ENCODE data around the gene NEDD9. TPM values are rescaled to one million over a fixed set of nuclear protein-coding genes. Genes with fewer than 3 reads are reported as not detected.

The NEDD9 gene
- total RNA-seq, 2 donors from 2014 or later, result 36.9 to 39.4 TPM

GRCh38 chr6:11232770-11233626, 530 bp upstream of the NEDD9 start:
- Mint-ChIP-seq H3K27ac (peak overlapping the region; percentile 95), H3K9me3 (no peaks in the 10 kb centered on the region), H3K4me1 (peaks cover 37% of the 10 kb centered on the region), H3K27me3 (no peaks in the 10 kb centered on the region), H3K4me3 (peak overlapping the region; percentile 93), H3K36me3 (ENCODE audit: low read depth) (peaks cover 26% of the 10 kb centered on the region)
- peak; percentile 32 for ATAC-seq (replicated peaks)

- Mint-ChIP-seq H3K36me3 (ENCODE audit: low read depth) (peaks cover 32% of the 10 kb centered on the region), H3K9me3 (no peaks in the 10 kb centered on the region), H3K27me3 (no peaks in the 10 kb centered on the region), H3K27ac (peak overlapping the region; percentile 95), H3K4me3 (peak overlapping the region; percentile 93), H3K4me1 (peaks cover 36% of the 10 kb centered on the region)
- ATAC-seq (replicated peaks), result no peak
These were observed 790 bp downstream of the NEDD9 start for GRCh38 chr6:11231564-11232192.

- H3K27me3 Mint-ChIP-seq, result no peaks in the 10 kb centered on the region
- peaks cover 32% of the 10 kb centered on the region for H3K36me3 Mint-ChIP-seq (ENCODE audit: low read depth)
- peak overlapping the region; percentile 95 for H3K27ac Mint-ChIP-seq
- ATAC-seq (replicated peaks), result no peak
- H3K4me1 Mint-ChIP-seq, result peaks cover 34% of the 10 kb centered on the region
- H3K4me3 Mint-ChIP-seq, result peak overlapping the region; percentile 93
- no peaks in the 10 kb centered on the region for H3K9me3 Mint-ChIP-seq
These were observed 1.4 kb downstream of the NEDD9 start for GRCh38 chr6:11231108-11231463.

GRCh38 chr6:11230158-11231107, 2.0 kb downstream of the NEDD9 start:
- H3K4me1 Mint-ChIP-seq, result peaks cover 35% of the 10 kb centered on the region
- peak overlapping the region; percentile 95 for H3K27ac Mint-ChIP-seq
- H3K27me3 Mint-ChIP-seq, result no peaks in the 10 kb centered on the region
- peaks cover 37% of the 10 kb centered on the region for H3K36me3 Mint-ChIP-seq (ENCODE audit: low read depth)
- no peak for ATAC-seq (replicated peaks)
- H3K4me3 Mint-ChIP-seq, result peak overlapping the region; percentile 93
- H3K9me3 Mint-ChIP-seq, result no peaks in the 10 kb centered on the region

GRCh38 chr6:11229655-11230046, 2.8 kb downstream of the NEDD9 start:
- Mint-ChIP-seq H3K9me3 (no peaks in the 10 kb centered on the region), H3K4me3 (peak overlapping the region; percentile 93), H3K27ac (no peak overlapping the region), H3K27me3 (no peaks in the 10 kb centered on the region), H3K4me1 (peaks cover 41% of the 10 kb centered on the region), H3K36me3 (ENCODE audit: low read depth) (peaks cover 43% of the 10 kb centered on the region)
- no peak for ATAC-seq (replicated peaks)

GRCh38 chr6:11228935-11229654, 3.4 kb downstream of the NEDD9 start:
- no peaks in the 10 kb centered on the region for H3K27me3 Mint-ChIP-seq
- no peak overlapping the region for H3K27ac Mint-ChIP-seq
- no peak for ATAC-seq (replicated peaks)
- peaks cover 47% of the 10 kb centered on the region for H3K4me1 Mint-ChIP-seq
- peak overlapping the region; percentile 93 for H3K4me3 Mint-ChIP-seq
- no peaks in the 10 kb centered on the region for H3K9me3 Mint-ChIP-seq
- H3K36me3 Mint-ChIP-seq (ENCODE audit: low read depth), result peaks cover 49% of the 10 kb centered on the region

GRCh38 chr6:11227698-11228097, 4.8 kb downstream of the NEDD9 start:
- Mint-ChIP-seq H3K27ac (no peak overlapping the region), H3K4me1 (peaks cover 51% of the 10 kb centered on the region), H3K27me3 (no peaks in the 10 kb centered on the region), H3K9me3 (no peaks in the 10 kb centered on the region), H3K36me3 (ENCODE audit: low read depth) (peaks cover 59% of the 10 kb centered on the region), H3K4me3 (no peak overlapping the region)
- no peak for ATAC-seq (replicated peaks)

GRCh38 chr6:11226005-11226404, 6.5 kb downstream of the NEDD9 start:
- peaks cover 56% of the 10 kb centered on the region for H3K4me1 Mint-ChIP-seq
- H3K9me3 Mint-ChIP-seq, result no peaks in the 10 kb centered on the region
- ATAC-seq (replicated peaks), result no peak
- peak overlapping the region; percentile 66 for H3K4me3 Mint-ChIP-seq
- H3K36me3 Mint-ChIP-seq (ENCODE audit: low read depth), result peaks cover 60% of the 10 kb centered on the region
- H3K27me3 Mint-ChIP-seq, result no peaks in the 10 kb centered on the region
- H3K27ac Mint-ChIP-seq, result no peak overlapping the region

GRCh38 chr6:11224966-11225463, 7.5 kb downstream of the NEDD9 start:
- Mint-ChIP-seq H3K4me1 (peaks cover 51% of the 10 kb centered on the region), H3K36me3 (ENCODE audit: low read depth) (peaks cover 60% of the 10 kb centered on the region), H3K27ac (peak overlapping the region; percentile 89), H3K27me3 (no peaks in the 10 kb centered on the region), H3K9me3 (no peaks in the 10 kb centered on the region), H3K4me3 (peak overlapping the region; percentile 66)
- ATAC-seq (replicated peaks), result peak; percentile 1

- H3K27me3 Mint-ChIP-seq, result no peaks in the 10 kb centered on the region
- H3K36me3 Mint-ChIP-seq (ENCODE audit: low read depth), result peaks cover 60% of the 10 kb centered on the region
- H3K4me1 Mint-ChIP-seq, result peaks cover 50% of the 10 kb centered on the region
- peak; percentile 94 for ATAC-seq (replicated peaks)
- peak overlapping the region; percentile 66 for H3K4me3 Mint-ChIP-seq
- H3K27ac Mint-ChIP-seq, result peak overlapping the region; percentile 89
- H3K9me3 Mint-ChIP-seq, result no peaks in the 10 kb centered on the region
These were observed 8.1 kb downstream of the NEDD9 start for GRCh38 chr6:11224252-11224965.

GRCh38 chr6:11223286-11223864, 9.1 kb downstream of the NEDD9 start:
- peak overlapping the region; percentile 66 for H3K4me3 Mint-ChIP-seq
- H3K36me3 Mint-ChIP-seq (ENCODE audit: low read depth), result peaks cover 64% of the 10 kb centered on the region
- peak overlapping the region; percentile 89 for H3K27ac Mint-ChIP-seq
- H3K9me3 Mint-ChIP-seq, result no peaks in the 10 kb centered on the region
- no peak for ATAC-seq (replicated peaks)
- no peaks in the 10 kb centered on the region for H3K27me3 Mint-ChIP-seq
- peaks cover 59% of the 10 kb centered on the region for H3K4me1 Mint-ChIP-seq

- peak overlapping the region; percentile 1 for H3K27ac Mint-ChIP-seq
- no peaks in the 10 kb centered on the region for H3K9me3 Mint-ChIP-seq
These were observed 9.8 kb downstream of the NEDD9 start for GRCh38 chr6:11222385-11223277.

More at GRCh38 chr6:11222385-11223277, 9.8 kb downstream of the NEDD9 start:
- no peak for ATAC-seq (replicated peaks)
- peaks cover 63% of the 10 kb centered on the region for H3K36me3 Mint-ChIP-seq (ENCODE audit: low read depth)
- peak overlapping the region; percentile 66 for H3K4me3 Mint-ChIP-seq
- H3K4me1 Mint-ChIP-seq, result peaks cover 60% of the 10 kb centered on the region
- no peaks in the 10 kb centered on the region for H3K27me3 Mint-ChIP-seq
